PFSK-1 (cell line): Measurements from ENCODE around the gene FSTL1.

Source experiments
- POLR2AphosphoS5 ChIP-seq: IDR thresholded peaks from 2 replicates; pipeline ENCODE4 v1.6.1; 2012; ENCODE audit warnings: low read depth, mild to moderate bottlenecking, control low read depth, low read length, moderate library complexity
- REST ChIP-seq, 2 experiments: IDR thresholded peaks; 2 replicates each; pipeline versions ENCODE4 v1.6.1 to v1.8.0; 2011 to 2012; ENCODE audit warnings: low read depth in 2 of 2, low read length in 2 of 2, control low read depth in 1 of 2, inconsistent platforms in 1 of 2, mild to moderate bottlenecking in 1 of 2, moderate library complexity in 1 of 2; ENCODE audit not compliant: insufficient read depth in 1 of 2
- TAF1 ChIP-seq: IDR thresholded peaks from 2 replicates; pipeline ENCODE4 v1.6.1; 2012; ENCODE audit warnings: low read length, control low read depth, borderline replicate concordance; ENCODE audit not compliant: insufficient read depth

GRCh38 chr3:120446891-120447668, 3.7 kb downstream of the FSTL1 start:
- TF ChIP-seq REST (IDR thresholded peaks at IDR 0.05; ENCODE audit: insufficient read depth in 1 of 2, low read depth in 2 of 2, low read length in 2 of 2) (no peak), TAF1 (no peak), POLR2AphosphoS5 (no peak)
